ENCODE data around the gene DEFB110.

DEFB110 gene

DNA sequence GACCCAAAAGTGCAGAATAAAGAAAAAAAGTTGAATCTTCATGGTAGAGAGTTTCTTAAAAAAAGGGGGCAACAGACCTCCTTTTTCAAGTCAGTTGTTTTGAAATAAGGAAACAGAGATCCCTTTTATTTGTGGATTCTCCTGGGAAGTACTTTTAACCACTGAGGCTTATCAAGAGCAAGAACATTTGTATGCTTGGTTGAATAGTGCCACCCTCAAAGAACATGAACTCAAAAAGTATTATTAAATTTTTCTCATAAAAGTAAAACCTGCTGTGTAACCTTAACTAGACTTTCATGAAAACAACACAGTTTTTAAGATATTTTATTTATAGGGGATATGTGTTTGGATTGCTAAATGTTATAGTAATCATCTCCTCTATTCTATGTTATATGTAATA, at the start of gene DEFB110:
TSS of gene DEFB110 (minus strand) at position 101 of the 400 bp plus-strand sequence. CDS start at position 42, 59 bp downstream.
- no peak for DNase-seq (ENCODE audit: low spot score)

DNA sequence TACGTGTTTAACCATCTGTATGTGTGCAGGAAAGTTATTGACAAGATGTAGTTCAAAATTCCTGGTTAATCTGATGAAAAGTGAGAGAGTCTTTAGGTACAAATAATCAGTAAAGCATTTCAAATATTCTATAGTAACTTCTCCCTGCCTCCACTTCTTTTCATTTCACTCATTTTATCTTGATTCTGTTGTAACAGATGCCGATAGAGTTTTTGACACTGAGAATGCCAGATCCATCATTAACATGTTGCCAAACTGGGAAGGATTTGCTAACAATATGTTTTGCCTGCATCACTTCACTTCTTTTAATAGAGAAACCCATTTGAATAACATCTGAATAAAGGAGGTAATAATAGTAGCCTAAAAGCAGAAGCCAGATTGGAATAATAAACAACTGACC, 48.3 kb upstream of the DEFB110 start:
- no peak for DNase-seq (ENCODE audit: low spot score)

DNA sequence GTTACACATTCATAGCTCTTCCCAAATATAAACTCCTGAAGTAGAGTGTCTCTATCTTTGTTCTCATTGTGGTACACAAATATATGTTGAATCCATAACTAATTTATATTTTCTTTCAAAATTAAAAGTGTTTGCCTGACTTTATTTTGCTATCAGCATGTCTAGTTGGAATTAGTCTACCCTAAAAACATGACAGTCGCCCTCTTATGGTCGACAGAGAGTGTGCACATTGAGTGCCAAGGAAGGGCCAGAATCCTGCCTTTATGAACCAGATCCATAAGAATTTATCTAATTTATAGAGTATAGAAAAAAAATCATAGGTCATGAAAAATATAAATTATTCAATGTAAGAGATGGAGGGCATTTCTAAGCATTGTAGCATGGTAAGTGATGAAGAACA, 40.3 kb upstream of the DEFB110 start:
- no peak for DNase-seq (ENCODE audit: low spot score)

DNA sequence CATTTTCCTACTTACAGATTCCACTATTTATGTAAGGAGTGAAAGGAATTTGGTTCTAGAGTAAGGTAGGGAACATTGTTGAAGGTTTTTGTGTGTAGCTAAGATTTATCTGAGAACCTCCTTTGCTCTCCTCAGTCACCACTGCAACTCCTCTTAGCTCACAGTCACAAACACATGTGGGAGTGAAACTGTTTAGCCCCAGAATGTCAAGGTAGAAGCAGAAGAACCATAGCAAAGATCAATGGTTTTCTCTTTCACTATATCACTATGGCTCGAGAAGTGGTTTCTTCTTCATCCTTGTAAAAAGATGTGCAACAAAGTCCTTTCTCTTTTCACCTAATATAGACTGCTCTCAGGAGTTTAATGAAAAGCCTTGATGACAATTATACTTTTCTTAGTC, 34.4 kb upstream of the DEFB110 start:
- no peak for DNase-seq (ENCODE audit: low spot score)

DNA sequence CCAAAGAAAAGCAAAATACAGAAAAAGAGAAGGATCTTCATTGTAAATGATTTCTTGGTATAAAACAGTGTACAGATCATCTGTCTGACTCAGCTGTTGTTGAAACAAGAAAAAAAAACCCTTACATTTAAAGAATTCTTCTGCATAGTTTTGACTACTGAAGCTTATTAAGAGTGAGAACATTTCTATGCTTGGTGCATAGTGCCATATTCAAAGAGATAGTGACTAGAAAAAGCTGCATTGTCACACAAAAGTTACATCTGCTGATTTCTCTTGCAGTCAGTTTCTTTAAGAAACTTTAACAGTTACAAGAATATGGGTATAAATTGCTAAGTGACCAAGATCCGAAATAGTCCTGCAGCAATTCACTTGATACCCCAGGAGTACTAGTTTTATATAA, 28.0 kb upstream of the DEFB110 start, which contains the start of gene DEFB112:
TSS of gene DEFB112 (minus strand) at position 101 of the 400 bp plus-strand sequence. CDS start at position 41, 60 bp downstream.
- no peak for DNase-seq (ENCODE audit: low spot score)

DNA sequence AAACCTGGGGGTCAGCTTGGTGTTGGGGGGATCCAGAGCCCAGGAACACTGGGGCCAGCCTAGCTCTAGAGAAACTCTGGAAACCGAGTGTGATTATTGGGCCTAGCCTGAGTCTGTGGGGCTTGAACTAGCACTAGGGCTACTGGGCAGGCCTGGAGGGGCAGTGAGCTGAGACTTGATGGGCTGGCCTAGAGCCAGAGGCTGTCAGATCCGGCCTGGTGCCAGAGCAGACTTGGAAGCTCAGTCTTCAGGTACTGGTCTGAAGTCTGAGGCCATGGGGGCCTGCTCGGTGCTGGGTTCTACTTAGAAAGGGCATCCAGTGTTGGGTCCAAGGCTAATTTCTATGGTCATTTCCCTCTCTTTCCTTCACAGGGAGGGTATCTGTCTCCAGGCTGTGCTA, 25.2 kb upstream of the DEFB110 start:
- DNase-seq (ENCODE audit: low spot score), result no peak

DNA sequence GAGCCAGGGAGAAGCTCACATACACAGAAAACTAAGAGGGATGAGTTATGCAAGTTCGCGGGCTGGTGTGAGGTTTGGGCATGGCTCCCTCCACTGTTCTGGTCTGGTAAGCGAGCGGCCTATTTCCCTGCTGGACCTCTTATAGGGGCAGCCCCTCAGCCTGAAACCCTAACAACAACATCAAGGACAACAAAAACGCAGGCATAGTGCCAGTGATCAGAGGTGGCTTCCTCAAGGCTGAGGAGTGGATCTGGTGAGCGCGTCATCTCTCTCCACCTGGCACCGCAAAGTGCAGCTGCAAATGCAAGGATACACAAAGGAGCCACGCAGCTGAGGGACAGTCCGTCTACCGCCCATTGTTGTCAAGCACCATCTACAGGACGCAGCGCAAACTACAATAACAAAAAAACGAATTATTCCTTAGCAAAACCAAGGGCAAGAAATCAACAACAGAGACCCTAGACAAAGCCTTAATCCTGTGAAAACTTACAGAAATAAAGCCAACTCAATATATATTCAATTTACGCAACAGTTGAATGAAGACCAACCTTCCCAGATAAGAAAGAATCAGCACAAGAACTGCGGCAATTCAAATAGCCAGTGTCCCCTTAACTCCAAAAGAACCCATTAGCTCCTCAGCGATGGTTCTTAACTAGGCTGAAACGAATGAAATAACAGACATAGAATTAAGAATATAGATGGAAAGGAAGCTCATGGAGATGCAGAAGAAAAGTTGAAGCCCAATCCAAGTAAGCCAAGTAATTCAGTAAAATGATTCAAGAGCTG, 9.2 kb upstream of the DEFB110 start:
- DNase-seq (ENCODE audit: low spot score), result no peak

DNA sequence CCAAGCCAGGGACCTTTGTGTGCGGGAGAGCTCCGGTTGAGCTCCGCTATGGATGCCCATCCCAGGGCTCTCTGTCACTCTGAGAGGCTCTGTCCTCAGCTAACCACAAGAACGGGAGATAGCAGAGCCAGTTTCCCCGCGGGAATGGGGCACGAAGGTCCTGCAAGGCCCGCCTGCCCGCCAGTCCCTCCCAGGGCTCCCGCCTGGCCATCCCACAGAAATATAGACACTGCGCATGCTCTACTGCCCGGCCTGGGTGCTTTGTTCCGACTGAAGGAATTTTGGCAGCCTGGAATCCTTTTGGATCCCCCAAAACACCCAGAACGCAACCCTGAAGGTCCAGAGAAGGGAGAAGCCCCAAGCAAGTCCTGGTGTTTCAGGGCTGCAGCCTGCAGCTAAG, 8.6 kb upstream of the DEFB110 start:
- DNase-seq (ENCODE audit: low spot score), result no peak

DNA sequence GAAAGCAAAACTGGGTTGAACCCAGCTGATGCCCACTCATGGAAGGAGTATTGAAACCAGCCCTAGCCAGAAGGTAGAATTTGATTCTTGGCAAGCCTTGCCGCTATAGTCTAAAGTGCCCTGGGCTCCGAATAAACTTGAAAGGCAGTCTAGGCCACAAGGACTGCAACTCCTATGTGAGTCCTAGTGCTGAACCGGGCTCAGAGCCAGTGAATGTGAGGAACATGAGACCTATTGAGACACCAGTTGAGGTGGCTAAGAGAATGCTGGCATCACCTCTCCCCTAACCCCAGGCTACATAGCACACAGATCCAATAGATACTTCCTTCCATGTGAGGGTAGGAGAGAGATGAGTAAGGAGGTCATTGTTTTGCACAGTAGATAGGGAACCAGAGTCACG, 3.5 kb upstream of the DEFB110 start:
- no peak for DNase-seq (ENCODE audit: low spot score)

DNA sequence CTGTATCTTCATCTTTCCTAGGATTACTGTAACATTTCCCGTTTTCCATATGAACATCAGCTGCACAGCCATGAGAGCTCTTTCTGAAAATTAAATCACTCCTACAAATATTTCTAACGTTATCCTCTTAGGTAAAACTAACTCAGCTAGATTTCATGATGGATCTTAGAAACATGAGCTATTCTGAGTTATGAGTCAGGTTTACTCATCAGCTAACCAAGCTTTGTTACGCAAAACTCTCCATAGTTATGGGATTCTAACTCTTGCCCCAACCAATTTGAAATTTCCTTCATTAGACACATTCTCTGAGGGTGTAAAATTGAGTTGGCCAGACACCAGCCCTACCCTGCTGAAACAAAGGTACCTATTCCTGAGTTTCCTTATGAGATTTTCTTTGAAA, 14.0 kb downstream of the DEFB110 start:
- DNase-seq (ENCODE audit: low spot score), result no peak

DNA sequence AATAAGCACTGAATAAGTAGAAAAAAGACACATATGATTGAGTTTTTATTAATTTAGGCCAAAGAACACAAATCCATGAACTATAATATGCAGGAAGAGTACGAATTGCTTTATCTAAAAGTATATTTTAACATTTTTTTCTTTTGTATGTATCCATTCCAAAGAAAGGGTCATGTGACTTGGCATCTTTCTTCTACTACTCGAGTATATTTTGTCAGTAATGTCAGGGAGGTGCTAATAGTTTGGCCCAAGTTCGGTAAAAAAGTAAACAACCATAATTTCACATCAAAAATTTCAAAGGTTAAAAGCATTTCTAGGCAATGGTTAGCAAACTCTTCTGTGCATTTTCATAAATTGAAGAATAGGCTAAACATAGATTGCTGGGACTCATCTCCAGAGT, 18.7 kb downstream of the DEFB110 start:
- no peak for DNase-seq (ENCODE audit: low spot score)

DNA sequence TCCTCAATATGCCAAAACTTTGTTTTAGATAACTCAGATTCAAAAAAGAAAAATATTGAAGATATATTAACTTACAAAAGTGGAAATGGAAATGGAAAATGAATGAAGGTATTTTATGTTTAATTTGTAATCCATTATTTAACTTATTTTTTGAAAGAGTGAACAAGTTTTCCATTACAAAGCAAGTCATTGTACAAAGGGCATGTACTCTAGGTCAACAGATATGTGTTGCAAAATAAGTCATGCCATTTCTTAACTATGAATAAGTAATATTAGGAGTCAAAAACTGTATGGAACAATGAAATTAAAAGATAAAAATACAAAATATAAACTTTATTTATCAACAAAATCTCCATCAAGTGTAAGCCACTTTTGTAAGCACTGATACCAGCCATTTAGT, 26.5 kb downstream of the DEFB110 start:
- no peak for DNase-seq (ENCODE audit: low spot score)

DNA sequence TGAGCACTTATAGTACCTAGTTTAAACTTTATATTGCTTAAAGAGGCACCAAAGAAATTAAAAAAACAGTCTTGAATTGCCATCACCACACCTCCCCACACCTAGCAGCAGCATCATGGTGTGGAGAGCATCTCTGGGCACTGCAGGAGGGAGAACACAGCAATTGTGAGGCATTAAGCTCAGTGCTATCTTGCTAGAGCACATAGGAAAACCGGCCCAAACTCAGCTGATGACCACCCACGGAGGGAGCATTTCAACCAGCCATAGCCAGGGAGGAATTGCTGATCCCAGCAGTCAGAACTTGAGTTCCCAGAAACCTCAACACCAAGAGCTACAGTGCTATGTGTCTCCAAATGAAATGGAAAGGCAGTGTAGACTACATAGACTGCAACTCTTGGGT, 32.9 kb downstream of the DEFB110 start:
- no peak for DNase-seq (ENCODE audit: low spot score)

DNA sequence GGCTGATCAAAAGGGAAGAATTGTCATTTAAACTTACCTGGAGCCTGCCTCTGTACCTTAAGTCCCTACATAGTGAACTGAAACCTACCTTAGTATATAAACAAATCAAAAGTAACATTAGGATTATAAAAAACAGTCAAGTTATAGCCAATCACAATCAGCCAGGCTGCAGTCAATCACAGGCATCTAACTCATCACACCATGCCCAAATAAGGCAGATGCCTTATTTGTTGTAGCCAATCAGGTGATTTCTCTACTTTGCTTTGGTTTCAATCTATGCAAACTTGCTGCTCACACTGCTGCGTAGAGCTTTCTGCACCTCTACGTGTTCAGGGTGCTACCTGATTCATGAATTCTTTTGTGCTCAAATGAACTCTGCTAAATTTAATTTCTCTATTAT, 34.0 kb downstream of the DEFB110 start:
- DNase-seq (ENCODE audit: low spot score), result no peak

DNA sequence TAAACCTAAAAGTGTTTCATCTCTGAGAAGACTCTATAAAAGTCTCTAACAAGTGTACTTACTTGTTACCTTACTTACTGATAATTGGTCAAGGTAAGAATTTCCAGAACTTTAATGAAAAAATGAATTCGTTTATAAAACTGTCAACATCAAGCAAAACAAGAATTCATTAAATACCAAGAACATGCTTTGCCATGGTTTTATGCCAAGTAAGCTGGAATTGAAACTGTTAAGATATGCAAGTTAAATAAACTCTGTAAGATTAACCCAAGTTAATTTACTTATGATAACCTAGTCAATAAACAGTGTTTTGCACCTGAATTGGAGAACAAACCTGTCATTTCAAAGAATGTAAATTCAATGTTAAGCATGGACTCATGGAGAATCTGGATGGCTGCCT, 35.2 kb downstream of the DEFB110 start:
- DNase-seq (ENCODE audit: low spot score), result no peak

DNA sequence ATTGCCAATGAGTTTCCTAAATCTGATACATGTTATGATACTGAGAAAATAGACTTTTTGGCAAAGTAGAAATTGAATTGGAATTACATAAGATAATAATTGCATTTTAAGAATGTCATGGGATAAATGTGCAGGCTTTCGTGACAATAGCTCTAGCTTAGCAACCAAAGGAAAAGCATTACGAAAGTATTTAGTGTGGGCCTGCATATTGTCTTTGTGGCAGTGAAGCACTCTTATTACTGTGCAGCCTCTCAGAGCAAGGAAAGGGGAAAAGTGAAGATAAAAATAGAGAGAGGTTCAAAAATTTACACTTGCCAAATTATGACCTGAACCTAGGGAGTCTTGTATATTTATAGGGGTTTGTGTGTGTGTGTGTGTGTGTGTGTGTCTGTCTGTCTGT, 39.7 kb downstream of the DEFB110 start:
- no peak for DNase-seq (ENCODE audit: low spot score)

DNA sequence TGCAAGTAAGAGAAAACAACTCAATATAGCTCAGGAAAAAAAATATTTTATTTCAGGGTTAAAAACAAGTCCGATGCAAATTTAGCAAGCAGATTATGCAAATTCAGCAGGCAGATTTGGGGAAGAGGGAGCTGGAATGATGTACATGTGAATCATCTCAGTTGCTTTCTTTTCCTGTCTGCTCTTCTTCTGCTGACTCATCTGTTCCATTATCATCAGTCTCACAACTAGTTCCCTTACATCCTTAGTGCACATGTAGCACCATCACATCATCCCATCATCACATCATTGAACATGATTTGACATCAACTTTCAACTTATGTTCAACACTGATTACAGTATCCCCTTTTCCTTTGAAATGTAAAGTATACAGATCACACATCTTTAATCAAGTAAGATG, 40.9 kb downstream of the DEFB110 start:
- DNase-seq (ENCODE audit: low spot score), result no peak

DNA sequence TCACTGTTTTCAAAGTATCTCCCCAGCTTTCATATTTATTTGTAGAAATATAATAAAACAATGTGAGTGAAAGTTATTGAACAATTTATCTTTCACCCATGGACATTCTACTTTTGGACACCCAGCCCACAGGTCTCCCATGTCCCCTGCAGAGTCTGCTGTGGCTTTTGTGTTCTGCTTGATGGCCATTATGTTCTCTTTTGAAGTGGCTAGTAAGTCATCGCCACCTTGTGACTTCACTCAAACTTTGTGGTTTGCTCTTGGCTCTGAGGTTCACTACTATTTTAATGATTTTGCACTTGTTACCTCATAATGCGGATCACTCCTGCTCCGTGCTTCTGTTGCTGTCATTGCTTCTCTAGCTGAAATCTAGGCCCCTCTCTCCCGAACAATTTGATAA, 42.2 kb downstream of the DEFB110 start:
- no peak for DNase-seq (ENCODE audit: low spot score)

DNA sequence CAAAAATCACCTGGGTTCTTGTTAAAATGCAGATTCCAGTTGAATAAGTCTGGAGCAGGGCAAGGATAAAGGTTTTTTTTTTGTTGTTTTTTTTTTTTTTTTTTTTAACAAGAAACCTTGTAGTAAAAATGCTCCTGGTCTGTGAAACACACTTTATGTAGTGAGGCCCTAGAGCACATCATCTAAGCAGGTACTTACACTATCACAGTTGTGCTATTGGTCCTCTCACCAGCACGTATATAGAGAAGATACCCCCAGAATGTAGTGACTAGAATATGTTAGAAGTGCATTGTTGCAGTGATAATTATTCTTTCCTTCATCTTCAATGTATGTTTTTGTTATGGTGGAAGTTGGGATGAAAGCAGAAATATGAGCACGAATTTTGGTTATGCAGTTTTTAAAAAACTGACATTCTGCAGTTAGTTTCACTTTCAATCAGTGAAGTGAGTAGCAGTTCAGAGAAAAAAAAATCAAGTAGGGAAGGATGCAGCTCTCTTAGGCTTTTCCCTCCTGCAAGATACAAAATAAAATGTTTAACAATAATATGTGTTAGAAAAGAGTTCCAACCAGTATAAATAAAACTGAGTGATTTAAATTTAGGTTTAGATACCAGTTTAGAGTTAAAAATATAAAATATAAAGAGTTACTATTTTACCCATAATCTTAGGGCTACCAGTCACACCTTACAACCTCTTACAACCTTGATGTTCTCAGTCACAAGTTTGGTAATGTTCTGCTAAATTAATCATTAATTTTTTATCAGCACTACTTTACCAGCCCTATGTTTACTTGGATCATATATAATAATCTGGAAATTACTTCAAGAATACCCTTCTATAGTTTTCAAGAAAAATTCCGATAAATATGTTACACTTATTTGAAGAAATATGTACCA, 43.2 kb downstream of the DEFB110 start:
- DNase-seq (ENCODE audit: low spot score), result no peak

DNA sequence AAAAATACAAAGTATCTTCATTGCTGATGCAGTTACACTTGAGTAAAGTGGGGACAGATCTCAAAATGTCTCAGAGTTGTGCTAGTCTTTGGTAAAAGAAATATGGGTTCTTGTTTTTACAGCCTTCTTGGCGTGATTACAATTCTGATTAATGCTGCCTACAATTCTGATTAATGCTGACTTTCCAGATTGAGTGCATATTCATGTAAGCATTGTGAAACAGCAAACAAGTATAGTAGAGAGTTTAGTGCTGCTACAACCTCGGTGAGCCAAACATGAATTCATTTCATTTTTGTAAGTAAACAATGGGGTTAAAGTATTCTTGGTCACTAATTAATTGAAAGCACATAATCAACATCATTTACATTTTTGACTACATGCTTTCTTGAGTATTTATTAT, 52.2 kb downstream of the DEFB110 start, which contains the start of gene DEFB113:
TSS of gene DEFB113 (minus strand) at position 21 of the 400 bp plus-strand sequence. CDS start at position 21, 0 bp downstream.
- no peak for DNase-seq (ENCODE audit: low spot score)
